ENCODE data around the gene TUBB8.
"Not testable (repeated sequence)": the region's sequence is repeated elsewhere in the genome, so short reads cannot be mapped to it uniquely, and the experiment has no call there.

The TUBB8 gene

GRCh38 chr10:47864-48263, 1.2 kb downstream of the TUBB8 start:
- not testable (repeated sequence) for DNase-seq (ENCODE audit: low read depth)

- not testable (repeated sequence) for DNase-seq (ENCODE audit: low read depth)
Observed at GRCh38 chr10:13315-13635, 35.8 kb downstream of the TUBB8 start.

- not testable (repeated sequence) for DNase-seq (ENCODE audit: low read depth)
Observed at GRCh38 chr10:12444-13314, 36.4 kb downstream of the TUBB8 start.

GRCh38 chr10:11260-11659, 37.8 kb downstream of the TUBB8 start:
- DNase-seq (ENCODE audit: low read depth): not testable (repeated sequence)

GRCh38 chr10:10261-10971, 38.7 kb downstream of the TUBB8 start:
- DNase-seq (ENCODE audit: low read depth): not testable (repeated sequence)

Measured in HS-27A (cell line).